Measurements from ENCODE around the gene GINS3. TPM values are rescaled to one million over a fixed set of nuclear protein-coding genes. Genes with fewer than 3 reads are reported as not detected.

The GINS3 gene
- total and polyA plus RNA-seq, 8 donors: 0.58 to 4.9 (median 4.6) TPM; not detected in 1

DNA sequence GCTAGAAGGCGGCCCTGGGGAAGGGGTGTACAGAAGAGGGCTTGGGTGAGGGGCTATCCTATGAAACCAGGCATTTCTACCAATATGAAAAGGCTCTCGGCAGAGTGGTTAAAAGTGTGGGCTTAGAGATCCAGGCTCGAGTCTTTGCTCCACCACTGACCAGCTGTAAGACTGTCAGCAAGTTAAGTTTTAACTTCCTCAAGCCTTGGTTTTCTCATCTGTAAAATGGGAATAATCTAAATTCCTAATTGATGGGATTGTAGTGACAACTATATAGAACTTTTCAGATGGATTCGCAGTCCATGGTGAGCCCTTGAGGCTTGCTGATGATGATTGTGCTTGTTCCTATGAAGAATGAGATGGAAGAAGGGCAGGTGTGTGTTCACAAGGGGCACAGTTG lies 57.0 kb downstream of the GINS3 start:
- Histone ChIP-seq H3K27me3 (peaks cover 0 to 16% (median 0%) of the 10 kb centered on the region in 3 donors), H3K4me1 (no peaks in the 10 kb centered on the region), H3K36me3 (no peaks in the 10 kb centered on the region), H3K27ac (no peak overlapping the region), H3K4me3 (no peak overlapping the region), H3K9me3 (no peaks in the 10 kb centered on the region)
- no peak for DNase-seq
- TF ChIP-seq, protein P1, sequence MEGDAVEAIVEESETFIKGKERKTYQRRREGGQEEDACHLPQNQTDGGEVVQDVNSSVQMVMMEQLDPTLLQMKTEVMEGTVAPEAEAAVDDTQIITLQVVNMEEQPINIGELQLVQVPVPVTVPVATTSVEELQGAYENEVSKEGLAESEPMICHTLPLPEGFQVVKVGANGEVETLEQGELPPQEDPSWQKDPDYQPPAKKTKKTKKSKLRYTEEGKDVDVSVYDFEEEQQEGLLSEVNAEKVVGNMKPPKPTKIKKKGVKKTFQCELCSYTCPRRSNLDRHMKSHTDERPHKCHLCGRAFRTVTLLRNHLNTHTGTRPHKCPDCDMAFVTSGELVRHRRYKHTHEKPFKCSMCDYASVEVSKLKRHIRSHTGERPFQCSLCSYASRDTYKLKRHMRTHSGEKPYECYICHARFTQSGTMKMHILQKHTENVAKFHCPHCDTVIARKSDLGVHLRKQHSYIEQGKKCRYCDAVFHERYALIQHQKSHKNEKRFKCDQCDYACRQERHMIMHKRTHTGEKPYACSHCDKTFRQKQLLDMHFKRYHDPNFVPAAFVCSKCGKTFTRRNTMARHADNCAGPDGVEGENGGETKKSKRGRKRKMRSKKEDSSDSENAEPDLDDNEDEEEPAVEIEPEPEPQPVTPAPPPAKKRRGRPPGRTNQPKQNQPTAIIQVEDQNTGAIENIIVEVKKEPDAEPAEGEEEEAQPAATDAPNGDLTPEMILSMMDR (IDR thresholded peaks at IDR 0.05): no peak
- no peak for TF ChIP-seq POLR2A (IDR thresholded peaks at IDR 0.05)
- TF ChIP-seq EP300 (IDR thresholded peaks at IDR 0.05): no peak
- WGBS, 5 donors: 77 to 87% (median 84%) methylated on average over 4 of the region's 4 CpGs
- intact Hi-C loops (cut with DNase I; ENCODE audit: low total_unique reads): no loop called here

DNA sequence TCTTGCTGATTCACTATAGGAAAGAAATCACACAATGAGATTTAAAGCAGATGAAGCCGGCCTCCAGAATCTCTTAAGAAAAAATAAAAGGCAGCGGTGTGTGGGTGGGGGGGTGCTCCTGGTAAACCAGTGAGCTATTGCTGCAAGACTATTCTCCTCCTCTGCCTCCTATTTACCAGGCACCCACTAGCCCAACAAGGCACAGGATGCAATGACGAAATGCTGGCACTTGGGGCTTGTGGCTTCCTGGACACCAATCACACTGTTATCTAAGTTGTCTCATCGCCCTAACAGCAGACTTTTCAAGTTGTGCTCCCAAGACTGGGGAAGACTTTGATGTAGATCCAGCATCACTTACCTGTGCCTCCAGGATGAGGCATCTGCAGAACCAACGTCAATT lies 57.5 kb downstream of the GINS3 start:
- intact Hi-C loops (cut with DNase I; ENCODE audit: low total_unique reads): no loop called here
- H3K4me1 ChIP-seq: no peaks in the 10 kb centered on the region
- no peaks in the 10 kb centered on the region for H3K9me3 ChIP-seq
- no peak overlapping the region for H3K27ac ChIP-seq
- no peak overlapping the region for H3K4me3 ChIP-seq
- no peak for TF ChIP-seq POLR2AphosphoS5 (IDR thresholded peaks at IDR 0.05)
- no peak for TF ChIP-seq POLR2A (IDR thresholded peaks at IDR 0.05)
- TF ChIP-seq, protein P1 (IDR thresholded peaks at IDR 0.05): no peak
- no peak for TF ChIP-seq EP300 (IDR thresholded peaks at IDR 0.05)
- DNase-seq: no peak
- peaks cover 0 to 14% (median 0%) of the 10 kb centered on the region in 3 donors for H3K27me3 ChIP-seq
- no peaks in the 10 kb centered on the region for H3K36me3 ChIP-seq
- 68 to 80% (median 75%) methylated on average over 5 of the region's 5 CpGs for WGBS, 5 donors

DNA sequence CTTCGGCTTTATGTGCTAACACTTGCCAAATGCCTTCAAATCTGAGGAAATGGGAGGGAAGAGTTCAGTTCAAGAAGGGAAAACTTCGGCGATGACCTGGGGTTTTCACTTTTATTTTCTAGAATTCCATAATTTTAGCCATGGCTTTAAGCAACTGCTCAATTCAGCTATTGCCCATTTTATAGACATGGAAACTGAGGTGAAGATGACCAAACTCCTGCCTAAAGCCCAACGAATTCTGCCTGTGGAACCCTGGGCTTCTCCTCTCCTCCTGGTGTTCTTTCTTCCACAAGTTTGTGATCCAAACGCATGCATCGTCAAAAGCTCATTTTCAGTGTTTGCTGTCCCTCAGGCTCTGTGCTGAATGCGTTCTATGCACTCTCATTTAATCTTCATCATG lies 58.3 kb downstream of the GINS3 start:
- intact Hi-C loops (cut with DNase I; ENCODE audit: low total_unique reads): no loop called here
- H3K27ac ChIP-seq: no peak overlapping the region
- H3K36me3 ChIP-seq: no peaks in the 10 kb centered on the region
- H3K9me3 ChIP-seq: no peaks in the 10 kb centered on the region
- peaks cover 0 to 15% (median 0%) of the 10 kb centered on the region in 3 donors for H3K27me3 ChIP-seq
- no peak for DNase-seq
- 78 to 84% (median 81%) methylated on average over 7 of the region's 7 CpGs for WGBS, 5 donors
- TF ChIP-seq POLR2A (IDR thresholded peaks at IDR 0.05) (no peak), POLR2AphosphoS5 (IDR thresholded peaks at IDR 0.05) (no peak), EP300 (IDR thresholded peaks at IDR 0.05) (no peak)
- TF ChIP-seq, protein P1 (IDR thresholded peaks at IDR 0.05): no peak
- no peak overlapping the region for H3K4me3 ChIP-seq
- H3K4me1 ChIP-seq: no peaks in the 10 kb centered on the region

- no peak overlapping the region for H3K4me3 ChIP-seq
- no peaks in the 10 kb centered on the region for H3K4me1 ChIP-seq
- 69 to 87% (median 77%) methylated on average over 3 of the region's 3 CpGs for WGBS, 5 donors
- intact Hi-C loops (cut with DNase I; ENCODE audit: low total_unique reads): no loop called here
- no peak overlapping the region for H3K27ac ChIP-seq
- H3K9me3 ChIP-seq: no peaks in the 10 kb centered on the region
- peaks cover 0 to 15% (median 0%) of the 10 kb centered on the region in 3 donors for H3K27me3 ChIP-seq
- no peak for TF ChIP-seq EP300 (IDR thresholded peaks at IDR 0.05)
- TF ChIP-seq POLR2A (IDR thresholded peaks at IDR 0.05): no peak
- TF ChIP-seq, protein P1 (IDR thresholded peaks at IDR 0.05): no peak
- TF ChIP-seq POLR2AphosphoS5 (IDR thresholded peaks at IDR 0.05): no peak
- no peaks in the 10 kb centered on the region for H3K36me3 ChIP-seq
- no peak for DNase-seq
Observed at GRCh38 chr16:58451265-58451689, 59.0 kb downstream of the GINS3 start.

All from stomach (tissue), 9 donors.